ENCODE results near the gene MTAP.

DNA sequence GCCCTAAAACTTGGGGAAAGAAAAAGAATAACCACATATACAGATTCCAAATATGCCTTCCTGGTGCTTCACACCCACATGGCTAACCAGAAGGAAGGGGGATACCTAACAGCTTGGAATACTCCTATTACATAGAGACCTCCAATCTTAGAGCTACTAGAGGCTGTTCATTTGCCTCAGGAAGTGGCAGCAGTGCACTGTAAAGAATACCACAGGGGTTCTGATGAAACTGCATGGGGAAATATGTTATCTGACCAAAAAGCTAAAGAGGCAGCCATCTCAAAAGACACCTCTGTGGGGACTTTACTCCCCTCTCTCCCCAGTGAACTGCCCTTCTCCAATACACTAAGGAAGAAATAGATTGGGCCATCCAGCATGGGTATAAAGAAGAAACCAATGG, 125.3 kb downstream of the MTAP start:
- TF ChIP-seq, protein P1, sequence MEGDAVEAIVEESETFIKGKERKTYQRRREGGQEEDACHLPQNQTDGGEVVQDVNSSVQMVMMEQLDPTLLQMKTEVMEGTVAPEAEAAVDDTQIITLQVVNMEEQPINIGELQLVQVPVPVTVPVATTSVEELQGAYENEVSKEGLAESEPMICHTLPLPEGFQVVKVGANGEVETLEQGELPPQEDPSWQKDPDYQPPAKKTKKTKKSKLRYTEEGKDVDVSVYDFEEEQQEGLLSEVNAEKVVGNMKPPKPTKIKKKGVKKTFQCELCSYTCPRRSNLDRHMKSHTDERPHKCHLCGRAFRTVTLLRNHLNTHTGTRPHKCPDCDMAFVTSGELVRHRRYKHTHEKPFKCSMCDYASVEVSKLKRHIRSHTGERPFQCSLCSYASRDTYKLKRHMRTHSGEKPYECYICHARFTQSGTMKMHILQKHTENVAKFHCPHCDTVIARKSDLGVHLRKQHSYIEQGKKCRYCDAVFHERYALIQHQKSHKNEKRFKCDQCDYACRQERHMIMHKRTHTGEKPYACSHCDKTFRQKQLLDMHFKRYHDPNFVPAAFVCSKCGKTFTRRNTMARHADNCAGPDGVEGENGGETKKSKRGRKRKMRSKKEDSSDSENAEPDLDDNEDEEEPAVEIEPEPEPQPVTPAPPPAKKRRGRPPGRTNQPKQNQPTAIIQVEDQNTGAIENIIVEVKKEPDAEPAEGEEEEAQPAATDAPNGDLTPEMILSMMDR (IDR thresholded peaks at IDR 0.05): no peak
- no peak for TF ChIP-seq POLR2A (IDR thresholded peaks at IDR 0.05)
